Liver (tissue), 9 donors: ENCODE data around the gene SPAG16. TPM values are rescaled to one million over a fixed set of nuclear protein-coding genes. Genes with fewer than 3 reads are reported as not detected.
A peak's percentile ranks its signal among the peaks of the same experiment; 100 is the strongest.

Experiments
- DNase-seq: peaks from one replicate; pipeline ENCODE4 v3.0.0-alpha.2; 2017; ENCODE audit warnings: low spot score
- H3K27ac ChIP-seq, 2 donors: one replicate each; pipeline ENCODE4 v1.7.0; 2013; ENCODE audit warnings: inconsistent platforms in 2 of 2, low read length in 2 of 2, control low read depth in 1 of 2, low read depth in 1 of 2, mild to moderate bottlenecking in 1 of 2
- H3K27me3 ChIP-seq, 4 donors: one replicate each; pipeline versions ENCODE4 v1.6.1 to v1.7.0; 2013; ENCODE audit warnings: low read length in 3 of 4, inconsistent platforms in 1 of 4, mild to moderate bottlenecking in 1 of 4, moderate library complexity in 1 of 4; ENCODE audit not compliant: control insufficient read depth in 4 of 4, insufficient read depth in 4 of 4
- H3K36me3 ChIP-seq, 4 donors: one replicate each; pipeline versions ENCODE4 v1.6.1 to v1.7.0; 2013; ENCODE audit warnings: low read length in 3 of 4, mild to moderate bottlenecking in 3 of 4, low read depth in 1 of 4, moderate library complexity in 1 of 4; ENCODE audit not compliant: control insufficient read depth in 4 of 4, insufficient read depth in 3 of 4
- H3K4me1 ChIP-seq, 4 donors: one replicate each; pipeline versions ENCODE4 v1.6.1 to v1.7.0; 2013; ENCODE audit warnings: low read length in 3 of 4, mild to moderate bottlenecking in 3 of 4, moderate library complexity in 1 of 4; ENCODE audit not compliant: control insufficient read depth in 4 of 4, insufficient read depth in 4 of 4
- H3K4me3 ChIP-seq, 3 donors: one replicate each; pipeline versions ENCODE4 v1.6.1 to v1.7.0; 2013; ENCODE audit warnings: low read length in 3 of 3, control low read depth in 1 of 3, low read depth in 1 of 3, mild to moderate bottlenecking in 1 of 3
- H3K9ac ChIP-seq, 2 donors: one replicate each; pipeline ENCODE4 v1.7.0; 2013; ENCODE audit warnings: low read length in 2 of 2, mild to moderate bottlenecking in 2 of 2, moderate library complexity in 2 of 2, control low read depth in 1 of 2, low read depth in 1 of 2
- H3K9me3 ChIP-seq, 4 donors: one replicate each; pipeline versions ENCODE4 v1.6.1 to v1.7.0; 2013; ENCODE audit warnings: low read length in 3 of 4; ENCODE audit not compliant: control insufficient read depth in 4 of 4
- EGR1 ChIP-seq, 2 donors: IDR thresholded peaks; 2 replicates each; pipeline ENCODE4 v1.6.1; 2016 to 2018; ENCODE audit warnings: antibody characterized with exemption in 2 of 2, low read depth in 2 of 2
- FOXA1 ChIP-seq: IDR thresholded peaks from 2 replicates; pipeline ENCODE4 v1.6.1; 2016; ENCODE audit warnings: antibody characterized with exemption
- FOXA2 ChIP-seq: IDR thresholded peaks from 2 replicates; pipeline ENCODE4 v1.6.1; 2016; ENCODE audit warnings: antibody characterized with exemption
- GABPA ChIP-seq, 2 donors: IDR thresholded peaks in 1 of 2; conservative IDR thresholded peaks in 1 of 2; 2 replicates each; pipeline ENCODE4 v1.6.1; 2016; ENCODE audit warnings: antibody characterized with exemption in 2 of 2, mild to moderate bottlenecking in 1 of 2, moderate library complexity in 1 of 2
- HNF4A ChIP-seq, 2 donors: conservative IDR thresholded peaks; 2 replicates each; pipeline ENCODE4 v1.6.1; 2016; ENCODE audit warnings: antibody characterized with exemption in 2 of 2, mild to moderate bottlenecking in 2 of 2
- HNF4G ChIP-seq: IDR thresholded peaks from 2 replicates; pipeline ENCODE4 v1.6.1; 2016; ENCODE audit warnings: antibody characterized with exemption
- JUND ChIP-seq, 2 donors: IDR thresholded peaks; 2 replicates each; pipeline ENCODE4 v1.6.1; 2016; ENCODE audit warnings: antibody characterized with exemption in 2 of 2
- NR2F2 ChIP-seq: IDR thresholded peaks from 2 replicates; pipeline ENCODE4 v1.6.1; 2016; ENCODE audit warnings: antibody characterized with exemption
- RAD21 ChIP-seq, 2 donors: IDR thresholded peaks; 2 replicates each; pipeline ENCODE4 v1.6.1; 2016; ENCODE audit warnings: antibody characterized with exemption in 2 of 2, mild to moderate bottlenecking in 2 of 2
- REST ChIP-seq: IDR thresholded peaks from 2 replicates; pipeline ENCODE4 v1.6.1; 2016; ENCODE audit warnings: antibody characterized with exemption, mild to moderate bottlenecking
- RXRA ChIP-seq, 2 donors: IDR thresholded peaks; 2 replicates each; pipeline ENCODE4 v1.6.1; 2017 to 2018; ENCODE audit warnings: antibody characterized with exemption in 2 of 2, mild to moderate bottlenecking in 1 of 2
- SP1 ChIP-seq: IDR thresholded peaks from 2 replicates; pipeline ENCODE4 v1.6.1; 2018; ENCODE audit warnings: antibody characterized with exemption, mild to moderate bottlenecking
- TAF1 ChIP-seq: conservative IDR thresholded peaks from 2 replicates; pipeline ENCODE4 v1.6.1; 2016; ENCODE audit warnings: antibody characterized with exemption, mild to moderate bottlenecking
- YY1 ChIP-seq: IDR thresholded peaks from 2 replicates; pipeline ENCODE4 v1.6.1; 2016; ENCODE audit warnings: antibody characterized with exemption, mild to moderate bottlenecking
- ZBTB33 ChIP-seq: IDR thresholded peaks from 2 replicates; pipeline ENCODE4 v1.6.1; 2016; ENCODE audit warnings: antibody characterized with exemption
- WGBS: extraction: QIAGEN DNeasy Blood & Tissue Kit; methylation state at CpG from one replicate; pipeline ENCODE4 v1.1.7; 2013; 5-methylcytosine and 5-hydroxymethylcytosine counted together
- polyA plus RNA-seq, 2 donors: library from polyadenylated mRNA; stranded (reverse) in 1 of 2; unstranded in 1 of 2; fragments of 200-250 nt in 1 of 2; fragments of >200 nt in 1 of 2; fragmentation: Nextera tagmentation in 1 of 2; extraction: Ambion mirVana in 1 of 2; gene quantifications; one replicate each; pipeline versions ENCODE4 v1.2.1 to v1.2.3, GENCODE V29; 2013 to 2015
- total RNA-seq, 2 donors: library from RNA; depleted of rRNA; stranded (reverse); fragments of >200 nt; gene quantifications; one replicate each; pipeline ENCODE4 v1.2.3, GENCODE V29; 2014
- TF ChIP-seq, protein P1 (sequence below): fragments of 150-350 bp; IDR thresholded peaks from 2 replicates; pipeline ENCODE4 v1.5.1; 2017; ENCODE audit warnings: improper control_type of control experiment, low read depth, low read length; ENCODE audit not compliant: missing input control
- TF ChIP-seq, protein P2 (sequence below): IDR thresholded peaks from 2 replicates; pipeline ENCODE4 v1.6.1; 2016; ENCODE audit warnings: antibody characterized with exemption
- donor health status: healthy.
- donor health status: healthy.
- donor health status: healthy.
- donor health status: healthy.
- donor health status: healthy.

The SPAG16 gene
- total and polyA plus RNA-seq, 4 donors = 6.4 to 12.7 (median 11.4) TPM

GRCh38 chr2:214310319-214310718 lies 1026.1 kb downstream of the SPAG16 start:
- Histone ChIP-seq H3K27me3 (no peaks in the 10 kb centered on the region), H3K27ac (no peak overlapping the region), H3K36me3 (no peaks in the 10 kb centered on the region), H3K9me3 (no peaks in the 10 kb centered on the region), H3K4me3 (no peak overlapping the region), H3K4me1 (no peaks in the 10 kb centered on the region), H3K9ac (no peak overlapping the region)
- TF ChIP-seq RAD21 (IDR thresholded peaks at IDR 0.05) (peak; percentile 56 to 67), TAF1 (no peak)
- TF ChIP-seq, protein P1, sequence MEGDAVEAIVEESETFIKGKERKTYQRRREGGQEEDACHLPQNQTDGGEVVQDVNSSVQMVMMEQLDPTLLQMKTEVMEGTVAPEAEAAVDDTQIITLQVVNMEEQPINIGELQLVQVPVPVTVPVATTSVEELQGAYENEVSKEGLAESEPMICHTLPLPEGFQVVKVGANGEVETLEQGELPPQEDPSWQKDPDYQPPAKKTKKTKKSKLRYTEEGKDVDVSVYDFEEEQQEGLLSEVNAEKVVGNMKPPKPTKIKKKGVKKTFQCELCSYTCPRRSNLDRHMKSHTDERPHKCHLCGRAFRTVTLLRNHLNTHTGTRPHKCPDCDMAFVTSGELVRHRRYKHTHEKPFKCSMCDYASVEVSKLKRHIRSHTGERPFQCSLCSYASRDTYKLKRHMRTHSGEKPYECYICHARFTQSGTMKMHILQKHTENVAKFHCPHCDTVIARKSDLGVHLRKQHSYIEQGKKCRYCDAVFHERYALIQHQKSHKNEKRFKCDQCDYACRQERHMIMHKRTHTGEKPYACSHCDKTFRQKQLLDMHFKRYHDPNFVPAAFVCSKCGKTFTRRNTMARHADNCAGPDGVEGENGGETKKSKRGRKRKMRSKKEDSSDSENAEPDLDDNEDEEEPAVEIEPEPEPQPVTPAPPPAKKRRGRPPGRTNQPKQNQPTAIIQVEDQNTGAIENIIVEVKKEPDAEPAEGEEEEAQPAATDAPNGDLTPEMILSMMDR = peak; percentile 10
- no peak for DNase-seq

DNA sequence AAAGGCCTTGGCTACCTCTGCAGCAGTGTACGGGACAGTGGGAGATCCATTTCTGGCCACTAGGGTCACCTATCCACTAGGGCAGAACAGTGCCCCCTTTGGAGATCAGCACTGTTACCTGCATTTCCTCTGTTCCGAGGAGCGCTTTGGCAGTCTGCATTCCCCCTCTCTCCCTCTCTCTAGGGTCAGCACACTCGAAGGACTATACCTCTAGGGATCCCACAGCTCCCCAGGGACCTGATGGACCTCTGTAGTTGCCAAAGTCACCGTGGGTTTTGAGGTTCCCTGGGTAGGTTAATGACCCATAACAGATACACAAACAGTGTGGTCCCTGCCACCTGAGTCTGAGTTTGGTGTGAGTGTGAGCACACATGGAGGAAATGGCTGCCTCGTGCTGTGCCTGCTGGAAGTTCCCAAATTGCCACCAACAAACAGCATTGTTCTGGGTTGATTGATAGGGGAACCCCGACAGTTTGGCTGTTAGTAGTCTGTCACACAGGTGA lies 1026.8 kb downstream of the SPAG16 start:
- no peak overlapping the region for H3K27ac ChIP-seq
- H3K36me3 ChIP-seq = no peaks in the 10 kb centered on the region
- H3K27me3 ChIP-seq = no peaks in the 10 kb centered on the region
- TF ChIP-seq TAF1 = no peak
- no peak for TF ChIP-seq REST
- no peak for TF ChIP-seq ZBTB33
- TF ChIP-seq YY1 = no peak
- no peak for TF ChIP-seq FOXA1
- TF ChIP-seq FOXA2 = no peak
- TF ChIP-seq HNF4A (conservative IDR thresholded peaks at IDR 0.05) = no peak
- TF ChIP-seq HNF4G = no peak
- TF ChIP-seq NR2F2 = no peak
- no peak for TF ChIP-seq GABPA (IDR thresholded peaks at IDR 0.05 in 1 of 2, conservative IDR thresholded peaks at IDR 0.05 in 1 of 2)
- TF ChIP-seq JUND (IDR thresholded peaks at IDR 0.05) = no peak
- no peak for TF ChIP-seq RXRA (IDR thresholded peaks at IDR 0.05)
- TF ChIP-seq, protein P2, sequence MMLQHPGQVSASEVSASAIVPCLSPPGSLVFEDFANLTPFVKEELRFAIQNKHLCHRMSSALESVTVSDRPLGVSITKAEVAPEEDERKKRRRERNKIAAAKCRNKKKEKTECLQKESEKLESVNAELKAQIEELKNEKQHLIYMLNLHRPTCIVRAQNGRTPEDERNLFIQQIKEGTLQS = no peak
- TF ChIP-seq, protein P1 = no peak
- TF ChIP-seq EGR1 (IDR thresholded peaks at IDR 0.05; ENCODE audit: low read depth in 2 of 2) = no peak
- no peak for TF ChIP-seq SP1
- TF ChIP-seq RAD21 (IDR thresholded peaks at IDR 0.05) = no peak
- no peak for DNase-seq
- no peaks in the 10 kb centered on the region for H3K4me1 ChIP-seq
- H3K4me3 ChIP-seq = no peak overlapping the region
- H3K9ac ChIP-seq = no peak overlapping the region
- H3K9me3 ChIP-seq = no peaks in the 10 kb centered on the region
- WGBS = 73% methylated on average over 7 of the region's 7 CpGs
